Type B pancreatic cell (in vitro differentiated cells): ENCODE results near the gene CCL26. TPM values are rescaled to one million over a fixed set of nuclear protein-coding genes. Genes with fewer than 3 reads are reported as not detected.

Experiments used
- DNase-seq: peaks from one replicate; pipeline ENCODE4 v3.0.0; 2021; ENCODE audit warnings: mixed read lengths; ENCODE audit not compliant: unreplicated experiment; ENCODE audit errors: extremely low spot score
- H3K27ac Mint-ChIP-seq: 2 replicates; pipeline ENCODE4 v1.8.0; 2021; ENCODE audit warnings: mild to moderate bottlenecking, mixed read lengths
- H3K27me3 Mint-ChIP-seq: 2 replicates; pipeline ENCODE4 v1.8.0; 2021; ENCODE audit warnings: mixed read lengths
- H3K36me3 Mint-ChIP-seq: 2 replicates; pipeline ENCODE4 v1.8.0; 2021; ENCODE audit warnings: mixed read lengths
- H3K4me1 Mint-ChIP-seq: one replicate; pipeline ENCODE4 v1.8.0; 2021; ENCODE audit warnings: mixed read lengths; ENCODE audit not compliant: unreplicated experiment
- H3K4me3 Mint-ChIP-seq: 2 replicates; pipeline ENCODE4 v1.8.0; 2021; ENCODE audit warnings: mild to moderate bottlenecking, mixed read lengths
- H3K9me3 Mint-ChIP-seq: 2 replicates; pipeline ENCODE4 v1.8.0; 2021; ENCODE audit warnings: mixed read lengths
- CTCF ChIP-seq: fragments of 200-600 bp; sonication (generic); conservative IDR thresholded peaks from 2 replicates; pipeline ENCODE4 v1.5.0; 2021; ENCODE audit warnings: antibody characterized with exemption, mild to moderate bottlenecking
- total RNA-seq: library from RNA; stranded (reverse); gene quantifications from 2 replicates; pipeline ENCODE4 v1.2.1, GENCODE V29; 2021; ENCODE audit warnings: low replicate concordance

CCL26 gene
- total RNA-seq, 1 donor from 2014 or later = 2.6 TPM

- Mint-ChIP-seq H3K9me3 (peaks cover 6% of the 10 kb centered on the region), H3K4me1 (no peaks in the 10 kb centered on the region), H3K27me3 (peaks cover 5% of the 10 kb centered on the region), H3K27ac (no peak overlapping the region), H3K4me3 (no peak overlapping the region), H3K36me3 (no peaks in the 10 kb centered on the region)
- no peak for TF ChIP-seq CTCF
- no peak for DNase-seq
Observed at GRCh38 chr7:75809396-75809795, 37.4 kb upstream of the CCL26 start.

DNA sequence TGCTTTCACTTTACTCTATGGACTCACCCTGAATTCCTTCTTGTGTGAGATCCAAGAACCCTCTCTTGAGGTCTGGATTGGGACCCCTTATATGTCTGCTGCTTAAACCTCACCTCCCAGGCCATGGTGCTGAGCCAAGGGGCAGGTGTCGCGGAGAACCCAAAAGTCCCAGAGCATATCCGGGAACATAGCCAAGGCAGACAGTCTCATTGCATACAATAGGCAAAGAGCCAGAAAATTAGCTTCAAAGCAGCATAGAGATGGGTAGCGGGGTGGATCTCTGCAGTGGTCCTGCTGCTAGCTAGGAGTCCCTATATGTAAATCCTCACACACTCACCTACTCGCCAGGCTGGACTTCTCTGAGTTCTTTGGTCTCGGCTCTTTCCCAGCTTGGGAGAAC is 36.1 kb upstream of the CCL26 start:
- no peak for TF ChIP-seq CTCF
- Mint-ChIP-seq H3K36me3 (no peaks in the 10 kb centered on the region), H3K9me3 (peaks cover 6% of the 10 kb centered on the region), H3K4me1 (no peaks in the 10 kb centered on the region), H3K27me3 (peaks cover 6% of the 10 kb centered on the region), H3K4me3 (no peak overlapping the region), H3K27ac (no peak overlapping the region)
- DNase-seq = no peak

- no peak for DNase-seq
- Mint-ChIP-seq H3K27me3 (peaks cover 6% of the 10 kb centered on the region), H3K27ac (no peak overlapping the region), H3K4me1 (no peaks in the 10 kb centered on the region), H3K4me3 (no peak overlapping the region), H3K36me3 (no peaks in the 10 kb centered on the region), H3K9me3 (peaks cover 6% of the 10 kb centered on the region)
- no peak for TF ChIP-seq CTCF
Observed at GRCh38 chr7:75807452-75807851, 35.4 kb upstream of the CCL26 start.

DNA sequence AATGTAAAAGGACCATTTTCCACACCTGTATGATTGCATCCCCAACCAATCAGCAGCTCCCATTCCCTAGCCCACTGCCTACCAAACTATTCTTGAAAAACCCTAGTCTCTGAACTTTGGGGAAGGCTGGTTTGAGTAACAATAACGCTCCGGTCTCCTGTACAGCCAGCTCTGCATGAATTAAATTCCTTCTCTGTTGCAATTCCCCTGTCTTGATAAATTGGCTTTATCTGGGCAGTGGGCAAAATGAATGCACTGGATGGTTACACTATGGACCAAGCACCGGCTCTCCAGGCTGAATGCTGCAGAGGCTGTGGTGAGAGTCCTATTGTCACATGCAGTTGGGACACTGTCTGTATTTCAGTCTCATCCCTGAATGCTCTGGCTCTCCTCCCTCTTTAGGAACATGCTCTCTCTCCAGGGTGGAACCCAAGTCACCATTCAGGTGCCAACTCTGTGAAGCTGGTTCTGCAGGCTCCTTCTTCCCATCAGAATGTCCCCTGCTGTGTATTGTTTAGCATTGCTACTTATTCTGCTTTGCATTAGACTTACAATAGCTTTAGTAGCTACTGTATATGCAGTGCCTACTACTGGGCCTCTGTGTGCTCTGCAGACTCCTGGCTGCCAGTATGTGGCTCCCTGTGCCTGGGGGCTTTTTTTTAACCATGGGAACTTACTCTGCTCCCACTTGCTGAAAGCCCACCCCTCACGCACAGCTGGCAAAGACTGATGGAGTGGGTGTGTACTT is 34.7 kb upstream of the CCL26 start:
- no peak overlapping the region for H3K4me3 Mint-ChIP-seq
- DNase-seq = no peak
- no peaks in the 10 kb centered on the region for H3K4me1 Mint-ChIP-seq
- no peaks in the 10 kb centered on the region for H3K36me3 Mint-ChIP-seq
- peaks cover 6% of the 10 kb centered on the region for H3K9me3 Mint-ChIP-seq
- TF ChIP-seq CTCF = no peak
- no peak overlapping the region for H3K27ac Mint-ChIP-seq
- H3K27me3 Mint-ChIP-seq = peaks cover 6% of the 10 kb centered on the region

GRCh38 chr7:75804705-75805104 is 32.7 kb upstream of the CCL26 start:
- no peaks in the 10 kb centered on the region for H3K4me1 Mint-ChIP-seq
- no peaks in the 10 kb centered on the region for H3K36me3 Mint-ChIP-seq
- H3K9me3 Mint-ChIP-seq = peaks cover 6% of the 10 kb centered on the region
- no peak for TF ChIP-seq CTCF
- H3K4me3 Mint-ChIP-seq = no peak overlapping the region
- no peak for DNase-seq
- peaks cover 6% of the 10 kb centered on the region for H3K27me3 Mint-ChIP-seq
- H3K27ac Mint-ChIP-seq = no peak overlapping the region
